Measurements from ENCODE around the gene IL12RB2.
"Not testable (repeated sequence)": the region's sequence is repeated elsewhere in the genome, so short reads cannot be mapped to it uniquely, and the experiment has no call there.

Gene IL12RB2

DNA sequence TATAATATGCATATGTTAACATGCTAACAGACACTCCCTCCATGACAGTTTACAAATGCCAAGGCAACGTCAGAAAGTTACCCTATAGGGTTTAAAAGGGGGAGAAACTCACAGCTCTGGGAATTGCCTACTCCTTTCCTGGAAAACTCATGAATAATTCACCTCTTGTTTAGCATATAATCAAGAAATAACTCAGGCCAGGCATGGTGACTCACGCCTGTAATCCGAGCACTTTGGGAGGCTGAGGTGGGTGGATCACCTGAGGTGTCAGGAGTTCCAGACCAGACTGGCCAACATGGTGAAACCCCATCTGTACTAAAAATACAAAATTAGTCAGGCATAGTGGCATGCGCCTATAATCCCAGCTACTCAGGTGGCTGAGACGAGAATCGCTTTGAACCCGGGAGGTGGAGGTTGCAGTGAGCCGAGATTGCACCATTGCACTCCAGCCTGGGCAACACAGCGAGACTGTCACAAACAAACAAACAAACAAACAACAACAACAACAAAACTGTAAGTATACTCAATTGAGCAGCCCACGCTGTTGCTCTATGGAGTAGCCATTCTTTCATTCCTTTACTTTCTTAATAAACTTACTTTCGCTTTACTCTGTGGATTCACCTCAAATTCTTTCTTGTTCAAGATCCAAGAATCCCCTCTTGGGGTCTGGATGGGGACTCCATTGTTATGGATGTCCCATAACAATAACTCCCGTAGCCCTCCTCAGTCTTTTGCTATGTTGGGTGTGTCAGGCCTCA is 92.5 kb downstream of the IL12RB2 start:
- not testable (repeated sequence) for DNase-seq

DNA sequence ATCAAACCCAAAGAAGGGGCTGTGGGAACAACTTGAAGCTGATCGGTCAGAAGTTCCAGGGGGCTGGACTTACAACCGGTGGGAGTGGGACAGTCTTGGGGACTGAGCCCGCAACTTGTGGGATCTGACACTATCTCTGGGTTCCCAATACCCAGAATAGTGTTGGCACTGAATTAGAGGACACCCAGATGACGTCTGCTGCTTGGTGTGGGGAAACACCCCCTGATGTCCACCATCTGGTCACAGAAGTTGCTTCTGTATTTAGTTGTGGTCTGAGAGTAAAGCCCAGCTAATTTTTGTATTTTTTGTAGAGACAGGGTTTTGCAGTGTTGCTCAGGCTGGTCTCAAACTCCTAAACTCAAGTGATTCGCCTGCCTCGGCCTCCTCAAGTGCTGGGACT is 93.8 kb downstream of the IL12RB2 start:
- DNase-seq = no peak

DNA sequence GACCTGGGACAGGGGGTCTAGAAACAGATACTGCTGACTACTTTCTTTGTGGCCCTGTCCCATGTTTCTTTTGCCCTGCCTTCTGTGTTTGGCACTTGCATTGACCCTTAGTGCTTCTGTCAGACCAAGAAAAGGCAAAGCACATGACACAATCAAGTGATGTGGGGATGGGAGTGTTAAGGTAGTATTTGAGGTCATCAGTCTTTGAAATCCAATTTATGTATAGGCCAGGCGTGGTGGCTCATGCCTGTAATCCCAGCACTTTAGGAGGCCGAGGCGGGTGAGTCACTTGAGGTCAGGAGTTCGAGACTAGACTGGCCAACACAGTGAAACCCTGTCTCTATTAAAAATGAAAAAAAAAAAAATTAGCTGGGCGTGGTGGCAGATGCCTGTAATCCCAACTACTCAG is 96.5 kb downstream of the IL12RB2 start:
- no peak for DNase-seq

DNA sequence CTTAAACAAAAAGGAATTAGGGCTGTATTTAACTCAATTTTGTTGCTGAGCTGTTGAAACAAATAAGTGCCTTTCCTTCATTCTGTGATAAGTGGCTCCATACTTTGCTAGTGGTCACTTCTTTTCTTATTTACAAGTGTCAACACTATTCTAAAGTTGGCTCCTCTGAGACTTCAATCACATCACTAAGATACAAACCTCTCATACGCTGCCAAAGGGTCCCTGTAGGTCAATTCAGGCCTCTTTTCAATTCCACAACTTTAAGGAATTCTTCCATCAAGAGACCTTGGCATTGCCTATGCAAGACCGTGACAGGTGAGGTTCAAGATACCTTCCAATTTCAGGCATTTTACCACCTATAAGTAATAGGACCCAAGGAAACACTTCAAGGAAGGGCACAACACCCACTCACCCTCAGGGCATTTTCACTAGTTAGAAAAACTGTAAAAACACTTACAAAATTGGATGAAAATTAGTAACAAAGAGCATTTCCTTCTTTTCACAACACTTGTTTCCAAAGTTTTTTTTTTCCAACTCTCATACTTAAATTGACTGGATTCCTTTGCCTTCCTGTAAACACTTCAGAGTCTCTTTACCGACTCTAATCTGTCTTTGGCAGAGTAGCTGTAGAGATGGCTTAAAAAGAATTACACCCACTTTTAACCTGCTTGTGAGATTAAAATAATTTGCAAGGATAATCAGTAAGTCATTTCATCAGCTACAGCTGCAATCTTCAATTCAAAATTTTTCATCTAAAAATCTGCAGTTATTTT is 98.0 kb downstream of the IL12RB2 start:
- DNase-seq = no peak

DNA sequence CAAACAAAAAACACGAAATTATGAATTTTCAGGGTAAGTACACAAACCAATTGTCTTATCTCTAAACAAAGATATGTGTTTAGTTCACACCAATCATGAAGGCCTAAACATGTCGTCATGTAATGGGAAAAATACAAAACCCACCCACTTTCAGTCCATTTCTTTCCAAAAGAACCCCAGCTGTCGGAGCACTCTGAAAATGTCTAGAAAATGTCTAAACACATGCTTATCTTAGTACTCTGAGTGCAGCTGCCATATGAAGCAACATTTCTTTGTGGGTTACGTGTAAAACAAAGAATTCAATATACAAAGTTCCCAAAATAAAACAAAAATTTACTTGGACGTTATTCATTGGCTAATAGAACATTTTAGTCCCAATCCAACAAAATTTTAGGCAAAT is 99.8 kb downstream of the IL12RB2 start:
- no peak for DNase-seq

DNA sequence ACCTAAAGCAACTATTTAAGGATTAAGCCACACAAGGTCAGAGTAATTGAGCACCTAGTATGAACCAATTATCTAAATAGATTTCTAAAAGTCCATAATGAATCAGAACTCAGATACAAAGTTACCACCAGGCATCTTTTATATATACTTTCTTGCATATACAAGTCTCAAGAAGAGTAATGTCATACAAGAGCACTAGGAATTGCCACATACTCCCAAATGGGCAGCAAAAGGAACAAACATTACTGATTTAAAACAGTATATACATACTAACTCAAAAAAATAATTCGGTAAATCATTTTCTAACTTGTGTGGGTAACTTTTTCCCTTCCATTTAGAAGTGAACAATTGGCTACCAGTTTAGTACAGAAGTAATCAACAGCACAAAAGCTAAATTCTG is 100.5 kb downstream of the IL12RB2 start:
- no peak for DNase-seq

DNA sequence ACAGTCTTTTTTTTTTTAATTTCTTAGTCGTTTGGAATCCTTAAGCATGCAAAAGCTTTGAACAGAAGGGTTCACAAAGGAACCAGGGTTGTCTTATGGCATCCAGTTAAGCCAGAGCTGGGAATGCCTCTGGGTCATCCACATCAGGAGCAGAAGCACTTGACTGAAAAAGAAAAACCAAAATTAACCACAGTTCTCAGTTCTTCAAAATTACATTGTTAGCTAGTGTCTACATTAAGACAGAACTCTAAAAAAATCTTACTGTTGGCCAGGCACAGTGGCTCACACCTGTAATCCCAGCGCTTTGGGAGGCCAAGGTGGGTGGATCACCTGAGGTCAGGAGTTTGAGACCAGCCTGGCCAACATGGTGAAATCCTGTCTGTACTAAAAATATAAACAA is 105.4 kb downstream of the IL12RB2 start:
- DNase-seq = not testable (repeated sequence)

DNA sequence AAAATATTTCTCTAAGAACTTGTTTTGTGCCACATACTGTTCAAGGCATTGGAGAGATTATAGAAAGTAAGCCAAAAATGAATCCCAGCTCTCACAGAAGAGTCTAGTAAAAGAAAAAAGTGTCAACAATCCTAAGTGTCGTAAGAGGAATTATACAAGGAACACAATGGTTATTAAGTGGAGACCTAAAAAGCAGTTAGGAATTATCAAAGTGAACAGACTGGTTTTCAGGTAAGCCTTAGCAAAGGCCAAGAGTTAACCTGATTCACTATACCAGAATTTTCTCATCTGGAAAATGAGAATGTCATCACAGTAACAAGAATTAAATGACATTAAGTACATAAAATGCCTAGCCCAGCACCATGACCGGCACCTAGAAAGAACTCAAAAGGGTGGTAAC is 106.9 kb downstream of the IL12RB2 start:
- no peak for DNase-seq

DNA sequence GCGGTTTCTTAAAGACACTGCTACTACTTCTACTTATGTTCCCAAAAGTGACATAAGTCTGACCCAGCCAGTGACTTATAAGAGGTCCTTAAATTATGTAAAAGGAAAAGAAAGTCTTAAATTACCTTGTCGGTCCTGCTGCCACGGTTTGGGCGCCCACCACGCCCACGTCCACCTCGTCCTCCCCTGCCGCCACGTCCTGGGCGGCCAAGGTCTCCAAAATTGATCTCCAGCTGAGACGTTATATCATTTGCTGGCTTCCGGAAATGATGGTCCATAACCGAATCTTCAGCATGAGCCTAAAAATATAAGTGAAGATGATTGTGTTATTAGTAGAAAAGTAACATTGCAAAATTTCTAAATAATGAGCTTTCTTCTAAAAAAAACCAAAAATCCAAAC is 107.4 kb downstream of the IL12RB2 start:
- no peak for DNase-seq

DNA sequence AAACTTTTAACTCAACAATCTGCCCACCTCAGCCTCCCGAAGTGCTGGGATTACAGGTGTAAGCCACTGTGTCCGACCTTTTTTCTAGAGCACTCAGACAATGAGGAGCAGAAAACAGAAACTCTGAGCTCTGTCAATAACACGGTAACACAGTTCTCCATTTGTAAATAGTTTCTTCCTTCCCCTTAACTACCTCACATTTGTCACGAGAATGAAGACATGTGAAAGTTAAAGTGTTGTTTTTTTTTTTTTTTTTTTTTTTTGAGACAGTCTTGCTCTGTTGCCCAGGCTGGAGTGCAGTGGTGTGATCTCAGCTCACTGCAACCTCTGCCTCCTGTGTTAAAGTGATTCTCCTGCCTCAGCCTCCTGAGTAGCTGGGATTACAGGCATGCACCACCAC is 110.1 kb downstream of the IL12RB2 start:
- not testable (repeated sequence) for DNase-seq

DNA sequence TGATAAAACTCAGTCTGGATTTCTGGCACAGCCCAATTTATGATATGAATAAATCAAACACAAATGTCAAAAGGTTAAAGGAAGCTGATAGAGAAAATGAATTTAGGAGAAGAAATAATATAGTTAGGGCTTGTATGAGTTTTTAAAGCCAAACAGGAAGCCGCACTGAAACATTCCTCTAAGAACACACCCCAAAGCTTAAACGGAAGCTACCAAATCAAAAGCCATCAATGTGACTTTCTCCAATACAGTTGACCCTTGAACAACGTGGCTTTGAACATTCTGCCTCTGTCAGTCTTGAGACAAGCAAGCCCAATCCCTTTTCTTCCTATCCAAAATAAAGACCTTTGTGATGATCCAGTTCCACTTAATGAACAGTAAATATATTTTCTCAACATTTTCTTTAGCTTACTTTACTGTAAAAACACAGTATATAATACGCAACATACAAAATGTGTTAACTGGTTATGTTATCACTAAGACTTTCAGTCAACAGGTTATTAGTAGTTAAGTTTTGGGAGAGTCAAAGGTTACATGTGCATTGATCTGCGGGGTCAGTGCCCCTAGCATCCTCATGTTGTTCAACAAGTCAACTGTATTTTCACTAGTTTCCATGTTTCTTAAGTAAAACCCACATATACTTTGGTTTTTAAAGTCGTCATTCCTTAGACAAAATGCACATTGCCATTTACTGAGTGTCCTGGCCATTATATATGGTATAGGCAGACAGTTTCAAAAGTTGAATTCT is 111.3 kb downstream of the IL12RB2 start:
- no peak for DNase-seq

DNA sequence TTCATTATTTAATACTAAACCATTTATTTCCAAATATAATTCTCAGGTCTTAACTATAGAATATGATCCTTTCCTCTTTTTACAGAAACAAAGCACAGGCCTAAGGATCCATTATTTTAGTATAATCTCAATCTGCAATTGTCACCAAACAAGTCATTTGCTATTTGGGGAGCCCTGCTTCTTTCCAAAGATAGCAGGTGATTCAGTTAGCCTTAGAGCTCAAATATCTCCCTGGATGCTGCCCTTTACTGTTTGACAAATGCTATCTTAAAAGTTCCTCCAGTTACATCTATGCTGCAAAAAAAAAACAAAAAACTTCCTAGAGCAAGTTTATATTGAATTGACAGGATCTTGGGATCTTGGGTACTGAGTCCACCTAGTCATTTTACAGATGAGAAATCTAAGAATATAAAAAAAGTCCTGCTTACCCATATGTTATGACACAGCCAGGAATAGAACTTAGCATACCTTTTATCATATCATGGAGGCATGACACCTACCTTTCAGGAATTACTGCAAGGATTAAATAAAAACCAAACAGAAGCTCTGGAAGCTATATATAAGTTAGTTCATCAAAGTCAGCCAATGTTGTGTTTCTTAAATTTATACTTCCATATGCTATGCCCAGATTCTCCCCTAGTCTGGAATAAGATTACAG is 113.3 kb downstream of the IL12RB2 start:
- DNase-seq = no peak

DNA sequence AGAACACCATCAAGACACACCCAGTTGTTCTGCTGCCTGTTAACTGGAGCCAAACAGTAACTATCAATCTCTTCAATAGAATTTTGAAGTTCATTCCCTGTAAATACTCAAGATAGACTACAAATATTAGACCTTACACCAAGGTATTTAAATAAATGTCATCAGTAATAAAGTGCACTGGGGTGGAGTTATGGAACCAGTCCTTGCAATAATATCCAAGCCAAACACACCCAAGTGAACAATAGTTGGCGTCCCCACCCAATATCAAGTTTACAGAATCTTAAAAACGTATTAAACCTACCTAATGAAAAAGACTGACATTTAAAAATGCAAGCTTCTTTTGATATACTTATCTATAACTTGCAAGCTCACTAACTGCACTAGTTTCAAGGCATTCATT is 119.8 kb downstream of the IL12RB2 start:
- no peak for DNase-seq

DNA sequence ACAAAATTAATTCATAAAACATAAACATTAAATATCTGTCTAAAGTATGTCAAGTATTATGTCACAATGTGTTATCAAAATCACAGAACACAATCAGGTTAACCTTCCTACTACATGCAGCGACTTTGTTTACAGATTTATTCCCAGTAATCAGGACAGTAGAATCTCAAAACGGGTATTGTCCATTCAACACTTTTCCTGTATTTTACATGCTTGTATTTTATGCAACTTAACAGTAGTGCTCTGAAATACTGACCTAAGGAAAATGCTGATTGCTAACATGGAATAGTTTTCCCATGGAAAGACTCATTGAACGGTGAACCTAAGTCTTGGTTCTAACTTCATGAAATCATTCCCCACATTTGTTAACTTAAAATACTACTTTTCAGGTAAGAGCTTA is 120.3 kb downstream of the IL12RB2 start:
- no peak for DNase-seq

DNA sequence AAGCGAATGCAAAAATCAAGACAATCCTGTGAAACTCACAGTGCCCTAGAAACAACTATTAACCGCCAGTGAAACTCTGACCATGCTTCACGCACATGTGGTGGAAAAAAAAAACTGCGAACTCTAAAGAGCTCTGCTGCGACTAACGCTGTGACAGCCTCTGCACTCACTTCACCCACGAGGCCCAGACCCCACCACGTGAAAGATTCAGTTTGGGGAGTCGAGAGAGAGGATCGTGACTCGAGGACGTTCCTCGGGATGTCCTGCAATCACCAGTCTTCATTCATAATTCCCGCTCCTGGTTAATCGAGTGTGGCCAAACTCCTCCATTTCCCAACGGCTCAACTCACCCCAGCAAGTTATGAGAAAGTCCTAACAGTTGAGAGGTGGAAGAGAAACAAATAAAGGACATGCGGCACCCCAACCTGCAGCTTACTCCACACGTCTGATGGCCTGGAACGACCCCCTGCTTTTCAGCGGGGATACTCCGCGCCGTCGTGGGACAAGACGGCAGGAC is 121.4 kb downstream of the IL12RB2 start:
- DNase-seq = no peak

DNA sequence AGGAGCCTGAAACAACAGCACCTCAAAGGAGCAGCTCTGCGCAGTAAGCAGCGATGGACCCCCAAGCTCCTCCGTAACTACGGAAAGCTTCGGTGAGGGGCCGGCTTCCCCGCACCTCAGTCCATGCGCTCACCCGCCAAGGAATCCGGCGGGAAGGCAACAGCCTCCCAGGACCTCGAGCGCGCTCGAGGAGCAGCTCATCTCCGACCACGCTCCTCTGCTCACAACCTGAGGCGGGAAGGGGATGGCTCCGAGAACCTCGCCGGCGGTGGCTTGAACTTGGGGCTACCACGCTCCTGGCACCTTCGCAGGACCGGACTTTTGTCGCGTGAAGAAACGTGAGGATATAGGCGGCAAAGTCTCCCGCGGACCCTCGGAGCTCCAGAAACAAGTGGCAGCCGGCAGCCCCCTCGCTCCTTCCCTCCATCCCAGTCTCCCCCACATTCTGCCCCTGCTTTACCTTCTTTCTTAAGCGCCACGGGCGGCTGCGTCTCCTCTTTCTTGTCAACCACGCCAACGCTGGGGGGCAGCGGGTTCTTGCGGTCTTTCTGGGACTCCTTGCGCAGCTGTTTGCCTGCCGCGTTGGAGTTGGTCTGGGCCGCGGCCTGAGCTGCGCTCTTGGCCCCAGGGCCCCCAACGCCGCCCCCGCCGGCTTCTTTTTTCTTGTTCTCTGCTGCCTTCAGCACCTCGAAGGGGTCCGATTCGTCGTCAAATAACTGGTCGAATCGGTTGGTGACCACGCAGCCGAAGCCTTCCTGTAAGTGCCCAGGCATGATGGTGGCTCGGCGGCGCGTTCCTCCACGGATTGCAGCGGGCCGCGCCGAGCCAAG is 122.1 kb downstream of the IL12RB2 start:
- DNase-seq = peak; percentile 83

DNA sequence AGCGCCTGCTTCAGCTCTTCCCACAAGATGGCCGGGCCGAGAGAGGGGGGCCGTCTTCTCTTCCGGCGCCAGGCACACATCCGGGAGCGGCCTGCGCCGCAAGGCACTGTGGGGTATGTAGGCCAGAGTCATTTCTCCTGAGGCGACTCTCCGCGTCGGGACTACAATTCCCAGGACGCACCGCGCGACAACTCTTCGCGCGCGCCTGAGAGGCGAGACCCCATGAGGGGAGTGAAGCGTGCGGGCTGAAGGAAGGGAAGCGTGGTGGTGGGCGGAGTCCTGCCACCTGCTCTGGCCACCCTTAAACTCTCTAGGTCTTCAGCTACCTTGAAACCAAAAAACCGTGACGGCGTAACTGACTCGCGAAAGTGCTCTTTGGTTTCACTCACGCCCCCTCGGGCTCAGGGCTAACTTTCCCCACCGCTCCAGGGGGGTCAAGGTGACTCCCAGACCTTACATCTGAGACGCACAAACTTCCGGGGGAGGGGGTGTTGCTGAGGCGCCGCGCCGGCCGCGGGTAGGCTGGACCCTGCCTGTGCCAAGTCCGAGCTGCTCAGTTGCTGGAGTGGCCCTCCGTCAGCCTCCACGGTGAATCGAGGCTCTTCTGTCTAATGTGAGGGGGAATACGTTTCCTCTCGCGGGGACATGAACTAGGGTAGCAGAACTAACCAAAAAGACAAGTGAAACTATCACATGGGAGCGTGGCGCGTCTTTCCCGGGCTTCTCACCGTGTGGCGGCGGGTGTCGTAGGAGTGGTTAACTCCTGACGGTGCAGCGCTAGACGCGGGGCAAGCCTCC is 122.9 kb downstream of the IL12RB2 start, which contains the start of gene SERBP1:
TSS of gene SERBP1 (minus strand) at position 45 of the 798 bp plus-strand sequence. CDS start 102 bp downstream, outside the sequence.
- DNase-seq = peak; percentile 99

DNA sequence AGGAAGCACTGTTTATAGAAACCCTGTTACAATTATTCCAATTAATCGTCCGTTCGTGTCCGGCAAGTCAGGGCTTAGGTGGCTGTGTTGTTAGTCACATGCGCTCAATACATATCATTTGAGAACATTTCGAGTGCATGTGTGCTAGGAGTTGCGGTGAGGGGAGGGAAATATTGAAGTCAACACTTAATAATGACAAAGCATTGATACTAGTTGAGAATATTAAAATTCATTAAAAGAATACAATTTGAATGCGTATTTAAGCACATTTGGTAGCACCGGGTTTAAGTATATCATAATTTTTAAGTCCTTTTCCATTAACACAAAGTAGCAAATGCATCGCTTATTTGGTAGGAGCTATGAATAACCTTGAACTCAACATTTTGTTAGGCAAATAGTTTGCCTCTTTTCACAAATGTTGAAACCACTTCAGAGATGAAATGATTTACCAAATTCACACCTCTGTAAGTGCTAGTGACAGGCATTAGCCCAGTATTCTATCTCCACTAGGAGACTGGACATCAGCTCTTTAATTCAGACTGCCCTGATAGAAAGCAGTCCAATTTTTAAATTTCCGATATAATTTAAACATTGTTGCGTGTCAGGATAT is 123.6 kb downstream of the IL12RB2 start:
- DNase-seq = no peak

DNA sequence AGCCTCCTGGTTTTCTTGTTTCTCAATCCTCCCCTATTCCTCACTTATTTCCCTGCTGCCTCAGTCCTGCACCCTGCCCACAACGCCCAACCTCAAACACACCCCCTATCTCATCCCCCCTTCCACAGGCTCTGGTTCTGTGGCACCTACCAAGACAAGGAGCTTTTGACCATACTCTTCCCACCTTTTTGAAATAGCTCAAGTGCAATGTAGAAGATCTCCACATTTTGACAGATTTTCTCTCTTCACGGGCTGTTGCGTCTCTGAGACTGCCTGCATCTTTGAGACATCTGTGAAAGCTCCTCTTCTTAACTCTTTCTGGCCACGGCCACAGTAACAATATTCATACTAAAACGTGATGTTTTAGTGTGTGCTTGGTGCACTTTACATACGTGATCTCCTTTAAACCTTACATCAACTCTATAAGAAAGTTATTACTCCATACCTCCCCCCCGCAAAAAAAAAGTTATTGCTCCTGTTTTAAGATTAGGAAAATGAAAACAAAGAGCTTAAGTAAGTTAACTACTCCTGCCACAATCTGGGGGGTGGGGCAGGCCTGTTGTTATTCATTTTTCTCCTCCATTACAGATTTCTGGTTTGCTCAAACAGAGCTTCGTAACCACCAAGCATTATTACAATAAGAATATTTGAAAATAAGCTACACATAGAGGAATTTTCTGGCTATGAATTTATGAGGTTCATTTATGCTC is 124.4 kb downstream of the IL12RB2 start:
- peak; percentile 31 for DNase-seq

DNA sequence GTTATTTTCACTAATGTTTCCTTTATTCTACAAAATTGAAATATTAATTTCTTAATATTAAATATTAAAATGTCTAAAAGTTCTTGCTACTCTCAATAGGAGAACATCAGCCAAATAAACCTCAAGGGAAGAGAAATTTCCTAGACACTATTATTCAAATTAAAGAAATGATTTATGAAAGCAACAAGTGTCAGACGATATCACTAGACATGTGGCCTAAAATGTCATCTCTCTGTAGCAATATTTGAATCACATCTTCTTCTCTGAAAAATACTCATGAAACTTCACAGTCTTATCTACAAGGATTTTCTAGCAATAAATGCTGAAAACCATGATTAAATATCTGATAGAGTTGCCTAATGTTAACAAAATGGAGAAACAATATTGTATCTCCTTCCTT is 125.1 kb downstream of the IL12RB2 start:
- no peak for DNase-seq
